GM12874 (cell line): Measurements from ENCODE around the gene TIMM10B.

Source experiments
- CTCF ChIP-seq: IDR thresholded peaks from 2 replicates; pipeline ENCODE4 v1.5.1; 2011; ENCODE audit warnings: low read depth, mild to moderate bottlenecking, control low read depth, low read length, moderate library complexity; ENCODE audit not compliant: insufficient read depth

Gene TIMM10B

DNA sequence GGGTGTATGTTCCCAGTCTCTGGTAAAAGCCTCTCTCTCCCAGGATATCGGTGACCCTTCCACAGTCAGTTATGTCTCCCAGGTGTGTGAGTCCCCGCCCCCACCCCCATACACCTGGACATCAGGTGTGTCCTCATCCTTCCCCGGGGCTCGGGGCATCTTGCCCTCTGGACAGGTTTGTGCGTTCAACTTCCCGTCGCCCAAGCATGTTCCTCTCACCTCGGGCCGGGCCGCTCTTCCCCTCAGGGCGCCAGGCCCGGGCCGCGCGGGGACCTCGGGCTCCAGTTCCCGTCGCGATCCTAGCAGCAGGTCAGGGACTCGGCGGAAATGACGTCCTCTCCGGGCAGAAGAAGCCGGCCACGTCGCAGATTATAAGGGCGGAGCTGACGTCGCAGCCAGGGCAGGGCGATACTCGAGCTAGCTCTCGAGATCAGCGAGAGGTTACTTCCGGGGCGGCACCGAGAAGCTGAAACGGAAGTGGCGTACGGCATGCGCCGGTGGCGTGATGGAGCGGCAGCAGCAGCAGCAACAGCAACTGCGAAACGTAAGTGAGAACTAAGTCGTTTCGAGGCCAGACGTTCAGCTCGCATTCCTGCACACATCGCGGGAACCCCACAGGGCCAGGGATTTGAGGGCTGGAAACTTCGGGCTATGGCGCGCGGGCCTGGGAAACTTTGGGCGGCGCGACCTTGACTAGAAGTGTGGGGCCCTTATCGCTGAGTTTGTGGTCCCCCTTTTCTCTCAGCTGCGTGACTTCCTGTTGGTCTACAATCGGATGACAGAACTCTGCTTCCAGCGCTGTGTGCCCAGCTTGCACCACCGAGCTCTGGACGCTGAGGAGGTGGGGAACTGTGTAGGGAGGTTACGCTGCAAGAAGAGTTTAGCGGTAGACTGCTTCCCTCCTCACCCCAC lies at the start of gene TIMM10B, which contains the start of gene ARFIP2:
TSS of gene TIMM10B (plus strand) at position 490 of the 912 bp plus-strand sequence. CDS start at position 506, 16 bp downstream.
TSS of gene ARFIP2 (minus strand) at position 320 of the 912 bp plus-strand sequence. CDS start 910 bp downstream, outside the sequence.
- TF ChIP-seq CTCF = no peak

GRCh38 chr11:6431861-6432260 lies 49.4 kb upstream of the TIMM10B start:
- no peak for TF ChIP-seq CTCF

DNA sequence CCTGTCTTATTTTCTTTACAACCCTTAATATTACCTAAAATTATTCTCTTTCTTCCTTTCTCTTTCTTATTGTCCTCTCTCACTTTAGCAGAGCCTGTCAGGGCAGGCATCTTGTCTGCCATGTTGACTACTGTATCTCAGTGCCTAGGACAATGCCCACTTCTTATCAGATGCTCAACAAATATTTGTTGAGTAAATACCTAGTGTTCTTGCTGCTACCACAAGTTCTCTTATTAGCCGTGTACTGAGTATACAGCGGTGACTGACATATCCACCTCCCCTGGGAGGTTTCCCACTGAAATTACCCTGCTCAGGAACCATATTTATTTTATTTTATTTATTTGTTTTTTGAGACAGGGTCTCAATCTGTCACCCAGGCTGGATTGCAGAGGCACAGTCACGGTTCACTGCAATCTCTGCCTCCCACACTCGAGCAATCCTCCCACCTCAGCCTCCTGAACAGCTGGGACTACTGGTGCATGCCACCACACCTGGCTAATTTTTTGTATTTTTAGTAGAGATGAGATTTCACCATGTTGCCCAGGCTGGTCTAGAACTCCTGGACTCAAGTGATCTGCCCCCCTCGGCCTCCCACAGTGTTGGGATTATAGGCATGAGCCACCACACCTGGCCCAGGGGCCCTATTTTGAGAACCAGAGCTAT lies 47.2 kb upstream of the TIMM10B start:
- TF ChIP-seq CTCF = no peak

GRCh38 chr11:6437423-6437822 lies 43.9 kb upstream of the TIMM10B start:
- no peak for TF ChIP-seq CTCF

DNA sequence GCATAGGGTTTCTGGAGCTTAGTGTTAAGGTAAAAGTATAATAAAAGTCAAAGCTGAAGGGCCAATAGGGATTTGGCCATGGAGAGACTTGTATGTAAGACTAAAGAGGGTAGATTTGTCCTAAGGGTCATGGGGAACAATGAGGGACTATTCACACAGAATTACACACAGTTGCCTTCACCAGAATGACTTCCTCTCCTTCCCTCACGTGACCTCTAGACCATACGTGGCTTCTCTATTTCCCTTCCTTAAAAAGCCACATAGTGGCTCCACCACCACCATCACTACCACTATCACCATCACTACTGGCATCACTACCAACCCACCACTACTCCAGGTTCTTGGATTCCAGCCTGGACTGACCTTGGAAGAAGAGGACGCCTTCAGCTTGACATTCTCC lies 43.3 kb upstream of the TIMM10B start:
- no peak for TF ChIP-seq CTCF

DNA sequence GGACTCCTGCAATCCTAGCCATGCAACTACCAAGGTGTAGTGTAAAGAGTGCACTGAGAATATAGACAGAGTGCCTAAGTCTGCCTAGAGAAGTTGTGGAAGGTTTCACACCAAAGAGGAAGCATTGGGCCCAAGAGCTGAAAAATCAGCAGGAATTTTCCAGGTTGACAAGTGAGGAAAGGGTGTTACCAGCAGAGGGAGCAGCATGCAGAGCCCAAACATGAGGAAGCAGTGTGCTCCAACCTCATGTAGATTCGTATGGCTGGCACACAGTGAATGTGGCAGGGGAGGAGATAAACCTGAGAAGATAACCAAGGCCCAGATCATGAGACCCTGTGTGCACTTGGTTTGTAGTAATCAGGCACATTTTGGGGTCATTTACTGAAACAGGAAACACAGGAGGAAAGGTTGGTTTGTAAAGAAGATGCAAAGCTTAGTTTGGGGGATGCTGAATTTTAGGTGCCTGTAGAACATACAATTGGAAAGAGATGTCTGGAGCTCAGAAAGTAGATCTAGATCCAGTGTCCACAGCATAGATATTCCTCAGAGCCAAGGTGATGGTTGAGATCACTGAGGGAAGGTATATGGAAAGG lies 42.2 kb upstream of the TIMM10B start:
- peak; percentile 65 for TF ChIP-seq CTCF

DNA sequence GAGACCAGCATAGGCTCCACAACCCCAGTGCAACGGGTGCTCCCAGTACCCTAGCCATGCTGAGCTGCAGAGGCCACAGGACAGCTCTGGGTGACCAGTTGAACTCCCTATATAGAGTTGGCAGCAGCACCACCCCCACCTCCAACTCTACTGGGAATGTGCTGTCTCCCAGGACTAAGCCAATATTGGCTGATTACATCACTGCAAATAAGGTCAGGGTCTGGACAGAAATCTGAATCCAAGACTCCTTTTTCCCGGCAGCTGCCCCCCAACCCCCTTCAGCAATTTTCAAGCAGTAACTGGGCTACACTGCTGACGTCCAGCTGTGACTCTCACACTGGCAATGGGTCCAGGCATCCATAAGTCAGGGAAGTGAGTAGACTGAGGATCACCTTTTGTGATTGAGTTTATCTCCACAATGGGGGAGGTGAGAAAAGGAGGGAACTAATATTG lies 40.4 kb upstream of the TIMM10B start, which contains the start of gene HPX:
TSS of gene HPX (minus strand) at position 82 of the 453 bp plus-strand sequence. CDS start at position 58, 24 bp downstream.
- no peak for TF ChIP-seq CTCF
